ENCODE measurements around the gene ZBTB43.

- TF ChIP-seq CTCF (IDR thresholded peaks at IDR 0.05) (no peak), POLR2A (IDR thresholded peaks at IDR 0.05) (no peak)
Observed at GRCh38 chr9:126862104-126862761, 57.4 kb downstream of the ZBTB43 start.

All from uterus (tissue), 2 donors.